Measurements from ENCODE around the gene SPP2.

SPP2 gene

GRCh38 chr2:234102112-234102511 is 51.6 kb downstream of the SPP2 start:
- Histone ChIP-seq H3K4me3 (replicated peaks; ENCODE audit: low read depth, low read length) (no peak overlapping the region), H3K36me3 (ENCODE audit: control insufficient read depth, insufficient read depth, low read length) (no peaks in the 10 kb centered on the region), H3K27me3 (replicated peaks; ENCODE audit: control insufficient read depth, insufficient read depth, low read length) (no peaks in the 10 kb centered on the region)
- TF ChIP-seq, protein P1, sequence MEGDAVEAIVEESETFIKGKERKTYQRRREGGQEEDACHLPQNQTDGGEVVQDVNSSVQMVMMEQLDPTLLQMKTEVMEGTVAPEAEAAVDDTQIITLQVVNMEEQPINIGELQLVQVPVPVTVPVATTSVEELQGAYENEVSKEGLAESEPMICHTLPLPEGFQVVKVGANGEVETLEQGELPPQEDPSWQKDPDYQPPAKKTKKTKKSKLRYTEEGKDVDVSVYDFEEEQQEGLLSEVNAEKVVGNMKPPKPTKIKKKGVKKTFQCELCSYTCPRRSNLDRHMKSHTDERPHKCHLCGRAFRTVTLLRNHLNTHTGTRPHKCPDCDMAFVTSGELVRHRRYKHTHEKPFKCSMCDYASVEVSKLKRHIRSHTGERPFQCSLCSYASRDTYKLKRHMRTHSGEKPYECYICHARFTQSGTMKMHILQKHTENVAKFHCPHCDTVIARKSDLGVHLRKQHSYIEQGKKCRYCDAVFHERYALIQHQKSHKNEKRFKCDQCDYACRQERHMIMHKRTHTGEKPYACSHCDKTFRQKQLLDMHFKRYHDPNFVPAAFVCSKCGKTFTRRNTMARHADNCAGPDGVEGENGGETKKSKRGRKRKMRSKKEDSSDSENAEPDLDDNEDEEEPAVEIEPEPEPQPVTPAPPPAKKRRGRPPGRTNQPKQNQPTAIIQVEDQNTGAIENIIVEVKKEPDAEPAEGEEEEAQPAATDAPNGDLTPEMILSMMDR (IDR thresholded peaks at IDR 0.05; ENCODE audit: insufficient read depth, low read length, poor library complexity, severe bottlenecking), result no peak
- no peak for DNase-seq (ENCODE audit: extremely low read depth, insufficient read length)

DNA sequence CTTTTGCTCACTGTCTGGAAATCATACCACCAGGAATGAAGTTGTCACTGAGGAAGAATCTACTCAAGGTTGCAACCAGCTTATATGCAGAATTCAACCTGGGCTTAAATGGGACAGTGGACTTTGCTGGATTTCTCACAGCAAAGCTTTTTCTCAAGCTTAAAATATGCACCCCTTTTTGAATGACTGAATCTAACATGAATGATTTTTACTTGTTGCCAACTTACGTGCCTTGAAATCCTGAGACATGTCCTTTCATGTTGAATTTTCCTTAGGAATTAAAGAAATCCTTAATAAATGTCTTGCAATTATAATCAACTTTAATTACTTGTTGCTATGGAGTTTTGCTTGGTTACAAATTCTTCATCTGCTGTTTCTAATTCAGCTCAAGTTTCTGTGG is 57.4 kb downstream of the SPP2 start:
- DNase-seq (ENCODE audit: extremely low read depth, insufficient read length), result no peak
- H3K4me3 ChIP-seq (replicated peaks; ENCODE audit: low read depth, low read length), result no peak overlapping the region
- TF ChIP-seq, protein P1 (IDR thresholded peaks at IDR 0.05; ENCODE audit: insufficient read depth, low read length, poor library complexity, severe bottlenecking), result no peak
- H3K36me3 ChIP-seq (ENCODE audit: control insufficient read depth, insufficient read depth, low read length), result no peaks in the 10 kb centered on the region
- H3K27me3 ChIP-seq (replicated peaks; ENCODE audit: control insufficient read depth, insufficient read depth, low read length), result no peaks in the 10 kb centered on the region

DNA sequence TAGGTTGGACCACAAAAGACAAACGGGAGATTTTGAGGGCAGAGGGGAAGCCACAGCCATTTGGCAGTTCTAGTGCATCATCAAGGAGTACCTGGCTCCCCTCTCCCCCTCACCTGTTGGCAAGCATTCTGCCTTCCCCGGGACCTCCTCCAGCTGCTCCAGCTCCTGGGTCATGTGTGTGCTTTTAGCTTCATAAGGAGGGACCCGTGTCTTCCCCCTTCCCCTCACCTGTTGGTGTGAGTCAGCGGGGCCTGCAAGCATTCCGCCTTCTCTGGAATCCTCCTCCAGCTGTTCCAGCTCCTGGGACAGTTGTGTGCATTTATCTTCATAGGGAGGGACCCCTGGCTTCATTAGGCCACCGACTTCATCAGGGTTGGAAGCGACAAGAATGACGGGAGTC is 58.8 kb downstream of the SPP2 start:
- Histone ChIP-seq H3K36me3 (ENCODE audit: control insufficient read depth, insufficient read depth, low read length) (no peaks in the 10 kb centered on the region), H3K27me3 (replicated peaks; ENCODE audit: control insufficient read depth, insufficient read depth, low read length) (no peaks in the 10 kb centered on the region), H3K4me3 (replicated peaks; ENCODE audit: low read depth, low read length) (no peak overlapping the region)
- TF ChIP-seq, protein P1 (IDR thresholded peaks at IDR 0.05; ENCODE audit: insufficient read depth, low read length, poor library complexity, severe bottlenecking), result no peak
- no peak for DNase-seq (ENCODE audit: extremely low read depth, insufficient read length)

DNA sequence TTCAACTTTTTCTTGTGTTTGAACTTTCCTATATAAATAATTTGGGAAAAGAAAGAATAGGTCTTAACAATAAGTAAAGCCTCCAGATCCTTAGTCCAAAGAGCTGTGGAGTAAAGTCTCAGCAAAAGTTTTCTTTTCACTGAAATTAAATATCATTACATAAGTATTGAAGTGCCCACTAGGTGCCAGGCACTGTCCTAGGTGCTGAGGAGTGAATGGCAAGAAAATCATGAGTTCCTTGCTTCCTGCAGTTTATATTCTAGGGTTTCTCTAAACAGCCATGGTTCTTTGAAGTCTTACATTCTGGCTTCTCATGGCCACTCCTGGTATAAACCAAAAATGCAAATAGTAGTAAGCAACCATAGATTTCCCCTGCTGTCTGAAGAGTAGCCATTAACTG is 59.7 kb downstream of the SPP2 start:
- H3K36me3 ChIP-seq (ENCODE audit: control insufficient read depth, insufficient read depth, low read length), result no peaks in the 10 kb centered on the region
- TF ChIP-seq, protein P1 (IDR thresholded peaks at IDR 0.05; ENCODE audit: insufficient read depth, low read length, poor library complexity, severe bottlenecking), result no peak
- DNase-seq (ENCODE audit: extremely low read depth, insufficient read length), result no peak
- no peak overlapping the region for H3K4me3 ChIP-seq (replicated peaks; ENCODE audit: low read depth, low read length)
- H3K27me3 ChIP-seq (replicated peaks; ENCODE audit: control insufficient read depth, insufficient read depth, low read length), result no peaks in the 10 kb centered on the region

DNA sequence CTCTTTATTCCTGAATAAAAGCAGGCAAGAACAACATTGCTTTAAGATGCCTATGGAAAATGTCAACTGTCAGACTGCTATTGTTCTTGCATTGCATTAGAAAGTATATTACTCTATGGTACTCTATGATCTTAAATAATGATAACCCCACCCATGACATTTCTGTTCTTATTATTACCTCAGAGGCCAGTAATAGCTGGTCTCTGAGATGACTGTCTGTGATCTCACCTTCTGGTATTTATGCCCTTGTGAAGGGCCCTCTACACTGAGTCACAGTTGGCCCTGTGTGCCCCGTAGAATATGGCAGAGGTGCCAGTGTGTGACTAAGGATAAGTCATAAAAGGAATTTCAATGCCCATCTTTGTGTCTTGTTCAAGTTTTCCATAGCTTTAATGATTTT is 61.0 kb downstream of the SPP2 start:
- Histone ChIP-seq H3K36me3 (ENCODE audit: control insufficient read depth, insufficient read depth, low read length) (no peaks in the 10 kb centered on the region), H3K27me3 (replicated peaks; ENCODE audit: control insufficient read depth, insufficient read depth, low read length) (no peaks in the 10 kb centered on the region), H3K4me3 (replicated peaks; ENCODE audit: low read depth, low read length) (no peak overlapping the region)
- TF ChIP-seq, protein P1 (IDR thresholded peaks at IDR 0.05; ENCODE audit: insufficient read depth, low read length, poor library complexity, severe bottlenecking), result no peak
- DNase-seq (ENCODE audit: extremely low read depth, insufficient read length), result no peak

DNA sequence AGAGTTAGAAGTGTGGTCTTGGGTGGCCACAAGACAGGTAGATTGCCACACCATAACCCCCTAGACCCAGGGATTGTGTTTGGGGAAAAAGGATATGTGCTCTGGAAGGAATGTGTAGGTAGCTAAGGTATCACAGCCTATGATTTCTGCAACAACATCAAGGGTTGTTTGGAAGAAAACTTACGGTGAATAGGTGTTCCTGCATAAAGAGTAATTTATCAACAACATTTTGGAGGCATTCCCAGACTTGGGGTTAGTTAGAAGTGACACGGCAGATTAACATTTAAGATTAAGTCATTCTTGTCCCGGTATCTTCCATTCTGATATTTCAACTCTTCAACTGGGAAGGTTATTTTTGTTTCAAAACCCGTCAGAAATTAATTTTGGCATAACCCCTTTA is 65.5 kb downstream of the SPP2 start:
- Histone ChIP-seq H3K36me3 (ENCODE audit: control insufficient read depth, insufficient read depth, low read length) (no peaks in the 10 kb centered on the region), H3K4me3 (replicated peaks; ENCODE audit: low read depth, low read length) (no peak overlapping the region), H3K27me3 (replicated peaks; ENCODE audit: control insufficient read depth, insufficient read depth, low read length) (no peaks in the 10 kb centered on the region; the same call in none of the 2 replicates)
- TF ChIP-seq, protein P1 (IDR thresholded peaks at IDR 0.05; ENCODE audit: insufficient read depth, low read length, poor library complexity, severe bottlenecking), result no peak
- DNase-seq (ENCODE audit: extremely low read depth, insufficient read length), result no peak
